Prostate gland (tissue), 2 donors: ENCODE data around the gene TWF2. TPM values are rescaled to one million over a fixed set of nuclear protein-coding genes. Genes with fewer than 3 reads are reported as not detected.
A peak's percentile ranks its signal among the peaks of the same experiment; 100 is the strongest.

Experiments used
- DNase-seq: peaks from one replicate; pipeline ENCODE4 v3.0.0-alpha.2; 2019; ENCODE audit warnings: low spot score
- H3K27ac ChIP-seq, 2 donors: fragments of 200-600 bp; sonication (generic); 2 replicates each; pipeline ENCODE4 v1.5.1; 2017 to 2019
- H3K27me3 ChIP-seq: fragments of 200-600 bp; sonication (generic); replicated peaks from 2 replicates; pipeline ENCODE4 v1.5.1; 2019; ENCODE audit not compliant: insufficient read depth
- H3K36me3 ChIP-seq, 2 donors: fragments of 200-600 bp; sonication (generic); 1 replicate in 1 of 2; 2 replicates in 1 of 2; pipeline versions ENCODE4 v1.5.1 to v1.8.1; 2017 to 2019
- H3K4me1 ChIP-seq: fragments of 200-600 bp; sonication (generic); replicated peaks from 2 replicates; pipeline ENCODE4 v1.5.1; 2019
- H3K4me3 ChIP-seq, 2 donors: fragments of 200-600 bp; sonication (generic); 2 replicates each; pipeline ENCODE4 v1.5.1; 2017 to 2019
- H3K9me3 ChIP-seq: fragments of 200-600 bp; sonication (generic); 2 replicates; pipeline ENCODE4 v1.5.1; 2017
- CTCF ChIP-seq, 4 experiments: fragments of 200-600 bp in 2 of 4; fragments of 450-650 bp in 2 of 4; sonication (generic) in 2 of 4; IDR thresholded peaks; 1 replicate in 3 of 4; 2 replicates in 1 of 4; pipeline ENCODE4 v1.5.1; 2016 to 2019; ENCODE audit warnings: antibody characterized with exemption in 4 of 4, mild to moderate bottlenecking in 2 of 4, moderate library complexity in 2 of 4
- POLR2A ChIP-seq: fragments of 450-650 bp; IDR thresholded peaks from one replicate; pipeline ENCODE4 v1.6.1; 2016; ENCODE audit warnings: antibody characterized with exemption, mild to moderate bottlenecking
- POLR2AphosphoS5 ChIP-seq: sonication (generic); formaldehyde crosslinking; IDR thresholded peaks from one replicate; pipeline ENCODE4 v1.6.1; 2017; ENCODE audit warnings: antibody characterized with exemption
- WGBS: methylation state at CpG from one replicate; pipeline ENCODE4 v1.1.5; 2018; 5-methylcytosine and 5-hydroxymethylcytosine counted together
- intact Hi-C: fragments of 100-400 bp; cut with DNase I; formaldehyde crosslinking; loops from one replicate; pipeline ENCODE4 v1.14.2; 2022
- total RNA-seq, 2 donors: library from RNA; depleted of rRNA; stranded (reverse); fragments of >200 nt; gene quantifications; one replicate each; pipeline ENCODE4 v1.1.0, GENCODE V29; 2016

The TWF2 gene
- total RNA-seq, 2 donors from 2014 or later = 60.9 to 65.5 TPM

GRCh38 chr3:52240886-52241370 is 2.0 kb upstream of the TWF2 start:
- Histone ChIP-seq H3K27ac (no peak overlapping the region), H3K27me3 (no peaks in the 10 kb centered on the region), H3K9me3 (no peaks in the 10 kb centered on the region), H3K4me1 (peaks cover 18% of the 10 kb centered on the region), H3K4me3 (no peak overlapping the region), H3K36me3 (no peaks in the 10 kb centered on the region)
- DNase-seq = no peak
- TF ChIP-seq POLR2AphosphoS5 (no peak), CTCF (IDR thresholded peaks at IDR 0.05) (no peak), POLR2A (no peak)
- intact Hi-C loops = no loop called here
- 87% methylated on average over 4 of the region's 4 CpGs for WGBS

- 100% methylated on average over 1 of the region's 1 CpG for WGBS
- H3K4me1 ChIP-seq = peaks cover 18% of the 10 kb centered on the region
These were observed 1.3 kb upstream of the TWF2 start for GRCh38 chr3:52240059-52240885.

GRCh38 chr3:52238193-52238760 is 681 bp downstream of the TWF2 start:
- no peaks in the 10 kb centered on the region for H3K9me3 ChIP-seq
- peaks cover 18% of the 10 kb centered on the region for H3K4me1 ChIP-seq
- intact Hi-C loops = loop anchor here (5.0 kb wide), 1 partner anchor 49 kb away; the partner anchor contains the start of gene GLYCTK

More at GRCh38 chr3:52240059-52240885, 1.3 kb upstream of the TWF2 start:
- Histone ChIP-seq H3K27me3 (no peaks in the 10 kb centered on the region), H3K4me3 (no peak overlapping the region), H3K27ac (peak overlapping the region in 1 of 2 donors; percentile 83), H3K36me3 (no peaks in the 10 kb centered on the region), H3K9me3 (no peaks in the 10 kb centered on the region)
- TF ChIP-seq POLR2A = no peak
- no peak for TF ChIP-seq POLR2AphosphoS5
- TF ChIP-seq CTCF (IDR thresholded peaks at IDR 0.05) = no peak
- intact Hi-C loops = no loop called here
- no peak for DNase-seq

GRCh38 chr3:52237657-52238172 is 1.2 kb downstream of the TWF2 start:
- Histone ChIP-seq H3K36me3 (no peaks in the 10 kb centered on the region), H3K9me3 (no peaks in the 10 kb centered on the region), H3K4me3 (peak overlapping the region; percentile 82 to 94), H3K4me1 (peaks cover 18% of the 10 kb centered on the region), H3K27ac (peak overlapping the region; percentile 83 to 90), H3K27me3 (no peaks in the 10 kb centered on the region)
- 22% methylated on average over 4 of the region's 8 CpGs for WGBS
- peak; percentile 59 for TF ChIP-seq POLR2AphosphoS5
- peak in 2 of 4 experiments; percentile 7 to 21 for TF ChIP-seq CTCF (IDR thresholded peaks at IDR 0.05)
- TF ChIP-seq POLR2A = no peak
- peak; percentile 74 for DNase-seq
- intact Hi-C loops = loop anchor here (5.0 kb wide), 1 partner anchor 50 kb away; the partner anchor contains the start of gene GLYCTK

More at GRCh38 chr3:52238193-52238760, 681 bp downstream of the TWF2 start:
- no peaks in the 10 kb centered on the region for H3K36me3 ChIP-seq
- H3K27ac ChIP-seq = peak overlapping the region; percentile 83 to 90
- no peaks in the 10 kb centered on the region for H3K27me3 ChIP-seq
- 6% methylated on average over 11 of the region's 11 CpGs for WGBS
- no peak for DNase-seq
- H3K4me3 ChIP-seq = peak overlapping the region; percentile 82 to 94
- TF ChIP-seq POLR2A = no peak
- no peak for TF ChIP-seq CTCF (IDR thresholded peaks at IDR 0.05)
- TF ChIP-seq POLR2AphosphoS5 = no peak
